Esophagus muscularis mucosa (tissue), 4 donors: ENCODE measurements around the gene NDFIP1. TPM values are rescaled to one million over a fixed set of nuclear protein-coding genes. Genes with fewer than 3 reads are reported as not detected.
A peak's percentile ranks its signal among the peaks of the same experiment; 100 is the strongest.

Experiments used
- DNase-seq: peaks from one replicate; pipeline ENCODE4 v3.0.0-alpha.2; 2017; ENCODE audit errors: extremely low spot score
- H3K27ac ChIP-seq, 4 donors: fragments of 200-600 bp; sonication (generic); replicated peaks in 1 of 4; 1 replicate in 3 of 4; 2 replicates in 1 of 4; pipeline ENCODE4 v1.5.1; 2016 to 2019; ENCODE audit warnings: mild to moderate bottlenecking in 1 of 4
- H3K27me3 ChIP-seq, 4 donors: fragments of 200-600 bp; sonication (generic); one replicate each; pipeline versions ENCODE4 v1.5.1 to v1.6.0; 2016 to 2019
- H3K36me3 ChIP-seq, 4 donors: fragments of 200-600 bp; sonication (generic); one replicate each; pipeline ENCODE4 v1.5.1; 2016 to 2019
- H3K4me1 ChIP-seq, 4 donors: fragments of 200-600 bp; sonication (generic); one replicate each; pipeline ENCODE4 v1.5.1; 2016 to 2019
- H3K4me3 ChIP-seq, 4 donors: fragments of 200-600 bp; sonication (generic); 1 replicate in 2 of 4; 2 replicates in 2 of 4; pipeline ENCODE4 v1.5.1; 2016 to 2019; ENCODE audit warnings: mild to moderate bottlenecking in 4 of 4, moderate library complexity in 1 of 4
- H3K9me3 ChIP-seq, 4 donors: fragments of 200-600 bp; sonication (generic); 1 replicate in 3 of 4; 2 replicates in 1 of 4; pipeline ENCODE4 v1.5.1; 2016 to 2019
- EP300 ChIP-seq: sonication (generic); formaldehyde crosslinking; IDR thresholded peaks from one replicate; pipeline ENCODE4 v1.6.1; 2017; ENCODE audit warnings: antibody characterized with exemption
- POLR2A ChIP-seq: fragments of 450-650 bp; IDR thresholded peaks from one replicate; pipeline ENCODE4 v1.6.1; 2017; ENCODE audit warnings: antibody characterized with exemption, moderate library complexity, mild to moderate bottlenecking, low read depth
- POLR2AphosphoS5 ChIP-seq, 2 donors: sonication (generic); formaldehyde crosslinking; IDR thresholded peaks; one replicate each; pipeline ENCODE4 v1.6.1; 2017; ENCODE audit warnings: antibody characterized with exemption in 2 of 2
- WGBS: methylation state at CpG from one replicate; pipeline ENCODE4 v1.1.5; 2018; 5-methylcytosine and 5-hydroxymethylcytosine counted together
- intact Hi-C: fragments of 100-400 bp; cut with DNase I; formaldehyde crosslinking; loops from one replicate; pipeline ENCODE4 v1.15.1; 2023
- total RNA-seq, 4 donors: library from RNA; depleted of rRNA; stranded (reverse); fragments of >200 nt; gene quantifications; one replicate each; pipeline versions ENCODE4 v1.1.0 to v1.2.1, GENCODE V29; 2016
- TF ChIP-seq, protein P1 (sequence below), 3 experiments: fragments of 200-600 bp in 2 of 3; fragments of 450-650 bp in 1 of 3; sonication (generic) in 2 of 3; IDR thresholded peaks; one replicate each; pipeline ENCODE4 v1.5.1; 2017 to 2019; ENCODE audit warnings: antibody characterized with exemption in 3 of 3, mild to moderate bottlenecking in 2 of 3, moderate library complexity in 1 of 3

NDFIP1 gene
- total RNA-seq, 4 donors from 2014 or later, result 57.8 to 169 (median 101) TPM

DNA sequence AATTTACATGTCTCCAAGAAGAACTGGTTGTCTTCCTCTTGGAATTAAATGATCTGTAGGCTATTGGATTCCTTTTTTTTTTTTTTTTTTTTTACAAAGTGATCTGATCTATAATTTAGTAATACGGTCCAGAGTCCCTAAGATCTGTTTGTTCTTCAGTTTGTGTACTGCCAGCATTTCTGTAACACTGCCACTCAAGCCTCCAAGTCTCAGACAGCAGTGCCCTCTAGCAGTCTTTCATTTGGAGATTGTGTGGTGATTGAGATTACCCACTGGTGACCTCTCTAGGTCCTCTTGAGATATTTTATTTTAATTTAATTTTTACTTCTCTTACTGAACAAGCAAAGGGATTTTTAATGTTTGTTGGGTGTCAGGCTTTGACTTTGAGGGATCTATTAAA is 40.8 kb downstream of the NDFIP1 start:
- intact Hi-C loops, result loop anchor here (5.0 to 10.0 kb wide), 2 partner anchors 157 to 455 kb away; no protein-coding TSS in a partner anchor
- TF ChIP-seq, protein P1, sequence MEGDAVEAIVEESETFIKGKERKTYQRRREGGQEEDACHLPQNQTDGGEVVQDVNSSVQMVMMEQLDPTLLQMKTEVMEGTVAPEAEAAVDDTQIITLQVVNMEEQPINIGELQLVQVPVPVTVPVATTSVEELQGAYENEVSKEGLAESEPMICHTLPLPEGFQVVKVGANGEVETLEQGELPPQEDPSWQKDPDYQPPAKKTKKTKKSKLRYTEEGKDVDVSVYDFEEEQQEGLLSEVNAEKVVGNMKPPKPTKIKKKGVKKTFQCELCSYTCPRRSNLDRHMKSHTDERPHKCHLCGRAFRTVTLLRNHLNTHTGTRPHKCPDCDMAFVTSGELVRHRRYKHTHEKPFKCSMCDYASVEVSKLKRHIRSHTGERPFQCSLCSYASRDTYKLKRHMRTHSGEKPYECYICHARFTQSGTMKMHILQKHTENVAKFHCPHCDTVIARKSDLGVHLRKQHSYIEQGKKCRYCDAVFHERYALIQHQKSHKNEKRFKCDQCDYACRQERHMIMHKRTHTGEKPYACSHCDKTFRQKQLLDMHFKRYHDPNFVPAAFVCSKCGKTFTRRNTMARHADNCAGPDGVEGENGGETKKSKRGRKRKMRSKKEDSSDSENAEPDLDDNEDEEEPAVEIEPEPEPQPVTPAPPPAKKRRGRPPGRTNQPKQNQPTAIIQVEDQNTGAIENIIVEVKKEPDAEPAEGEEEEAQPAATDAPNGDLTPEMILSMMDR (IDR thresholded peaks at IDR 0.05), result no peak
- no peak for TF ChIP-seq EP300
- no peak for TF ChIP-seq POLR2A
- no peak for TF ChIP-seq POLR2AphosphoS5 (IDR thresholded peaks at IDR 0.05)
- H3K36me3 ChIP-seq, result peaks cover 8 to 80% (median 38%) of the 10 kb centered on the region in 4 donors

DNA sequence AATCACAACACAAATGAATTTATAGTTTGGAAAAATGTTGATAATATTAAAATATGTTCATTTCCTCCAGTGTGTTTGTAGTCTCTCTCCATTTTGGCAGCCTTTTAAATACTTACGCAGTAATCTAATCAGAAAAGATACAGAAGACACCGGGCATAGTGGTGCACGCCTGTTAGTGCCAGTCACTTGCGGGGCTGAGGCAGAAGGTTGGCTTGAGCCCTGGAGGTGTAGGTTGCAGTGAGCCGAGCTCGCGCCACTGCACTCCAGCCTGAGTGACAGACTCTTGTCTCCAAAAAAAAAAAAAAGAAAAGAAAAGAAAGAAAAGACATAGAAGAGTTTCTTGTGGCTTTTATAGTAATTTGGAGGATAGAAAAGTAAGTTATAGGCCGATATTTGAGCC is 41.9 kb downstream of the NDFIP1 start:
- 95% methylated on average over 8 of the region's 8 CpGs for WGBS
- intact Hi-C loops, result loop anchor here (10.0 kb wide), 2 partner anchors 174 to 534 kb away; partner anchors contain the start of genes FGF1 and SPRY4
- Histone ChIP-seq H3K9me3 (no peaks in the 10 kb centered on the region), H3K27me3 (no peaks in the 10 kb centered on the region), H3K4me3 (no peak overlapping the region), H3K36me3 (peaks cover 8 to 77% (median 36%) of the 10 kb centered on the region in 4 donors), H3K27ac (no peak overlapping the region), H3K4me1 (peaks cover 0 to 7% (median 4%) of the 10 kb centered on the region in 4 donors)
- DNase-seq, result no peak
- TF ChIP-seq EP300, result no peak
- TF ChIP-seq, protein P1 (IDR thresholded peaks at IDR 0.05), result no peak
- TF ChIP-seq POLR2AphosphoS5 (IDR thresholded peaks at IDR 0.05), result no peak
- no peak for TF ChIP-seq POLR2A

More for the DNA sequence above, 40.8 kb downstream of the NDFIP1 start:
- H3K27ac ChIP-seq, result no peak overlapping the region
- H3K4me1 ChIP-seq, result peaks cover 0 to 13% (median 5%) of the 10 kb centered on the region in 4 donors
- no peak overlapping the region for H3K4me3 ChIP-seq
- H3K9me3 ChIP-seq, result no peaks in the 10 kb centered on the region
- no peak for DNase-seq
- WGBS, result 73% methylated on average over 1 of the region's 1 CpG
- H3K27me3 ChIP-seq, result no peaks in the 10 kb centered on the region

DNA sequence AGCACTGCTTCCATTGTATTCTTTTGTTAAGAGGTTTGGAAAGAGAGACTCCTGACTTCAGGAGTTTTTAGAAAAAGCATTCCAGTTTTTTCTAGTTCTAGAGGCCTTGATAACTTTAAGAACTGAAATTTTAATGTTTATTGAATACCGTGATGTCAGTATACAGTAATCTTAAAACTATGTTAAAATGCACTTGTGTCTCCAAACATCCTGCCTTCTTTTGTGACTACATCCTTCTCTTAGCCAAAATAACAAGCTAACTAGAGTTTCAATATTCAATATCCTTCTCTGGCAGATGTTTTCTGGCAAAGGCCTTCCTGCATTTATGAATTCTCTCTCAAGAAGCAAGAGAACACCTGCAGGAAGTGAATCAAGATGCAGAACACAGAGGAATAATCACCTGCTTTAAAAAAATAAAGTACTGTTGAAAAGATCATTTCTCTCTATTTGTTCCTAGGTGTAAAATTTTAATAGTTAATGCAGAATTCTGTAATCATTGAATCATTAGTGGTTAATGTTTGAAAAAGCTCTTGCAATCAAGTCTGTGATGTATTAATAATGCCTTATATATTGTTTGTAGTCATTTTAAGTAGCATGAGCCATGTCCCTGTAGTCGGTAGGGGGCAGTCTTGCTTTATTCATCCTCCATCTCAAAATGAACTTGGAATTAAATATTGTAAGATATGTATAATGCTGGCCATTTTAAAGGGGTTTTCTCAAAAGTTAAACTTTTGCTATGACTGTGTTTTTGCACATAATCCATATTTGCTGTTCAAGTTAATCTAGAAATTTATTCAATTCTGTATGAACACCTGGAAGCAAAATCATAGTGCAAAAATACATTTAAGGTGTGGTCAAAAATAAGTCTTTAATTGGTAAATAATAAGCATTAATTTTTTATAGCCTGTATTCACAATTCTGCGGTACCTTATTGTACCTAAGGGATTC is 43.1 kb downstream of the NDFIP1 start:
- TF ChIP-seq EP300, result no peak
- TF ChIP-seq POLR2AphosphoS5 (IDR thresholded peaks at IDR 0.05), result no peak
- TF ChIP-seq POLR2A, result no peak
- TF ChIP-seq, protein P1 (IDR thresholded peaks at IDR 0.05), result peak; percentile 86 to 92 (median 89)
- Histone ChIP-seq H3K4me1 (peaks cover 0 to 7% (median 3%) of the 10 kb centered on the region in 4 donors), H3K36me3 (peaks cover 3 to 64% (median 24%) of the 10 kb centered on the region in 4 donors), H3K4me3 (no peak overlapping the region), H3K27me3 (no peaks in the 10 kb centered on the region), H3K9me3 (no peaks in the 10 kb centered on the region), H3K27ac (no peak overlapping the region)
- no peak for DNase-seq
- WGBS, result 33% methylated on average over 3 of the region's 3 CpGs
- intact Hi-C loops, result loop anchor here (1.0 to 10.0 kb wide), 3 partner anchors 173 to 533 kb away; partner anchors contain the start of genes FGF1 and SPRY4

DNA sequence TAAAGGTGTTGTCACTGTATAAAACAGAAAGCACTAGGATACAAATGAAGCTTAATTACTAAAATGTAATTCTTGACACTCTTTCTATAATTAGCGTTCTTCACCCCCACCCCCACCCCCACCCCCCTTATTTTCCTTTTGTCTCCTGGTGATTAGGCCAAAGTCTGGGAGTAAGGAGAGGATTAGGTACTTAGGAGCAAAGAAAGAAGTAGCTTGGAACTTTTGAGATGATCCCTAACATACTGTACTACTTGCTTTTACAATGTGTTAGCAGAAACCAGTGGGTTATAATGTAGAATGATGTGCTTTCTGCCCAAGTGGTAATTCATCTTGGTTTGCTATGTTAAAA is 43.8 kb downstream of the NDFIP1 start:
- TF ChIP-seq POLR2AphosphoS5 (IDR thresholded peaks at IDR 0.05) (no peak), POLR2A (no peak), EP300 (no peak)
- TF ChIP-seq, protein P1 (IDR thresholded peaks at IDR 0.05), result no peak
- intact Hi-C loops, result loop anchor here (10.0 kb wide), 2 partner anchors 172 to 532 kb away; partner anchors contain the start of genes FGF1 and SPRY4
- peaks cover 0 to 7% (median 3%) of the 10 kb centered on the region in 4 donors for H3K4me1 ChIP-seq
- no peak overlapping the region for H3K4me3 ChIP-seq
- 82% methylated on average over 1 of the region's 1 CpG for WGBS
- H3K36me3 ChIP-seq, result peaks cover 0 to 58% (median 18%) of the 10 kb centered on the region in 4 donors
- no peaks in the 10 kb centered on the region for H3K9me3 ChIP-seq
- no peaks in the 10 kb centered on the region for H3K27me3 ChIP-seq
- no peak for DNase-seq
- no peak overlapping the region for H3K27ac ChIP-seq
